Activated naive CD4-positive, alpha-beta T cell treated with anti-CD3 and anti-CD28 coated beads, Interleukin-2, amount 10 ng/mL, durations not matched to agents 7 days and 5 days (primary cell): ENCODE measurements around the gene SPRR5.

ENCODE experiments used
- CTCF ChIA-PET: fragments of 350-600 bp; sonication (Branson Sonifier 250); formaldehyde crosslinking; loops from one replicate; lab custom pipeline; 2021; ENCODE audit warnings: antibody characterized with exemption; lab: Charles Lee
- DNase-seq: peaks from one replicate; pipeline ENCODE4 v3.0.0-alpha.2; 2020
- H3K27ac Mint-ChIP-seq: one replicate; pipeline ENCODE4 v1.8.0; 2021; ENCODE audit warnings: mild to moderate bottlenecking, moderate library complexity, mixed read lengths
- H3K27me3 Mint-ChIP-seq: one replicate; pipeline ENCODE4 v1.8.0; 2021; ENCODE audit warnings: mild to moderate bottlenecking, mixed read lengths
- H3K36me3 Mint-ChIP-seq: one replicate; pipeline ENCODE4 v1.8.0; 2021; ENCODE audit warnings: mixed read lengths
- H3K4me1 Mint-ChIP-seq: one replicate; pipeline ENCODE4 v1.8.0; 2021; ENCODE audit warnings: mixed read lengths
- H3K4me3 Mint-ChIP-seq: one replicate; pipeline ENCODE4 v1.8.0; 2021; ENCODE audit warnings: mild to moderate bottlenecking, moderate library complexity, mixed read lengths
- H3K9me3 Mint-ChIP-seq: one replicate; pipeline ENCODE4 v1.8.0; 2021; ENCODE audit warnings: mixed read lengths

Gene SPRR5

DNA sequence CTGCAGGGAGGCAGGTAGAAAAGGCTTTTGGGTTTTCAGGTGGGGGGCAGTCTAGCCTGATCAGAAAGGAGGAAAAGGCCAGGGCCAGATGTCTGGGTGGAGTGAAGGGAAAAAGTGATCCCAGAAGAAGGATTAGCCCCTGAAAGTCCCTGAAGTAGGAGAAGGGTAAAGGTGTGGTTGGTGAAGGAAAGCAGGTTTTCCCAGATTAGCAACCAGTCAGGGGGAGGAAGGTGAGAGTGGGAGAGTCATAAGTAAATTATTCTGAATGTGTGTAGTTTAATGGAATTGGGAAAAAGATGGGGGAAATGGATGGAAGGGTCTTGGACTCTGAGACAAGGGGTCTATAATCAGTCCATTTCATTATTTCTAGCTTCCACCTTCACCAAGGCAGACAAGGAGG, 36.2 kb downstream of the SPRR5 start:
- CTCF ChIA-PET: no interaction called here
- H3K4me1 Mint-ChIP-seq: no peaks in the 10 kb centered on the region

DNA sequence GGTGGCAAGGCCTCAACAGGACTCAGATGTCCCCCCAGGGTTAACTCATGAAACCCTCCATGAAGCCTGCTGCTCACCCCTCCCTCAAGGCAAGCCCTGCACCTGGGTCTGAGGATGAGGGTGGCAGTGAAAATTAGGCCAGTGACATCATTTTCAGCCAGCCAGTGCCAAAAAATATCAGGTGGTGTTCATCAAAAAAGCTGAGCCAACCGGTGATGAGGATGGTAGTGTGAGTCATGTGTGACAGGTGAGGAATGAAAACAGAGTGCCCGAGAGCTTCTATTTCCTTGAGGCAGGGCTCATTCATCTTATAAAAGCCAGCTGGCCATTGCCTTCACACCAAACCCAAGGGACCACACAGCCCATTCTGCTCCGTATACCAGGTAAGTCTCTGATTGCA, 36.7 kb downstream of the SPRR5 start, which contains the start of gene SPRR1A:
Gene SPRR1A (plus strand): TSS at position 339 of the 400 bp plus-strand sequence. CDS start 1,150 bp downstream, outside the sequence.
- Mint-ChIP-seq H3K4me1 (no peaks in the 10 kb centered on the region), H3K27me3 (peaks cover 13% of the 10 kb centered on the region)
- CTCF ChIA-PET: no interaction called here

More for the DNA sequence above, 36.2 kb downstream of the SPRR5 start:
- Mint-ChIP-seq H3K4me3 (no peak overlapping the region), H3K36me3 (no peaks in the 10 kb centered on the region), H3K27ac (no peak overlapping the region), H3K27me3 (peaks cover 13% of the 10 kb centered on the region), H3K9me3 (no peaks in the 10 kb centered on the region)
- DNase-seq: no peak

DNA sequence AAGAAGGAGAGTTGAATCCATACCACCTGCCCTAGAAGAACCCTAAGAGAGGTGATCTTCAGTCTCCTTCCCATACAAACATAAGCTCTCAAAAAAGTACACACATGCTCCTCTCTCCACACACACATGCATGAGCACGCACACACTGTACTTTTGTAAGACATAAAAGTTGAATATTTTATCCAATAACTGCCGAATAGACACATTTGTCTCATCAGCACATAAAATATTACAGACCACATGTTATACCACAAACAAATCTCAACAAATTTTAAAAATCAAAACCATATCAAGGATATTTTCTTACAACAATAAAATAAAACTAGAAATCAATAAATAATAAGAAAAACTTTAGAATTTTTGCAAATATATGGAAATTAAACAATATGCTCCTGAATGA, 39.6 kb downstream of the SPRR5 start:
- no peak overlapping the region for H3K4me3 Mint-ChIP-seq
- H3K9me3 Mint-ChIP-seq: no peaks in the 10 kb centered on the region
- H3K36me3 Mint-ChIP-seq: no peaks in the 10 kb centered on the region
- H3K27me3 Mint-ChIP-seq: peaks cover 9% of the 10 kb centered on the region
- H3K27ac Mint-ChIP-seq: no peak overlapping the region
- H3K4me1 Mint-ChIP-seq: no peaks in the 10 kb centered on the region
- DNase-seq: no peak
- CTCF ChIA-PET: no interaction called here

More for the DNA sequence above, 36.7 kb downstream of the SPRR5 start, which contains the start of gene SPRR1A:
- Mint-ChIP-seq H3K4me3 (no peak within 1 kb of the TSS), H3K36me3 (no peaks in the 10 kb centered on the region), H3K27ac (no peak within 1 kb of the TSS), H3K9me3 (no peaks in the 10 kb centered on the region)
- no peak for DNase-seq

DNA sequence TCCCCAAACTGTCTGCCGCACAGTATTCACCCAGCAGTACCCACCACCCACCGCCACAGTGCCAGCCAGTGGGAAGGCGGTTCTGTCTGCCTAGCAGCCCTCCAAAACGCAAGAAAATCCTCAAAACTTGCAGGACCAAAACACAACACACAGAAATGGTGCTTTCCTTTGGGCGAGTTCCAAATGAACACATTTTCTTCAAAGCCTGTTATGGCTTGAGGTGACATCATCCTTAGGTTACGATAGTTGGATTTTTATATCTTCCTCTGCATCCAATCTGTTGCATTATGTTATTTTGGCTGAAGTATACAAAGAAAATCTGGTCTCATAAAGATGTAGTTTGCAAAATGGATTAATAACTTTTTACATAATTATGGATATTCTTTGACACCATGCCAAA, 46.2 kb downstream of the SPRR5 start:
- no peak overlapping the region for H3K27ac Mint-ChIP-seq
- H3K27me3 Mint-ChIP-seq: peaks cover 9% of the 10 kb centered on the region
- CTCF ChIA-PET: no interaction called here
- no peaks in the 10 kb centered on the region for H3K4me1 Mint-ChIP-seq
- no peaks in the 10 kb centered on the region for H3K36me3 Mint-ChIP-seq
- DNase-seq: no peak
- no peak overlapping the region for H3K4me3 Mint-ChIP-seq
- H3K9me3 Mint-ChIP-seq: no peaks in the 10 kb centered on the region

DNA sequence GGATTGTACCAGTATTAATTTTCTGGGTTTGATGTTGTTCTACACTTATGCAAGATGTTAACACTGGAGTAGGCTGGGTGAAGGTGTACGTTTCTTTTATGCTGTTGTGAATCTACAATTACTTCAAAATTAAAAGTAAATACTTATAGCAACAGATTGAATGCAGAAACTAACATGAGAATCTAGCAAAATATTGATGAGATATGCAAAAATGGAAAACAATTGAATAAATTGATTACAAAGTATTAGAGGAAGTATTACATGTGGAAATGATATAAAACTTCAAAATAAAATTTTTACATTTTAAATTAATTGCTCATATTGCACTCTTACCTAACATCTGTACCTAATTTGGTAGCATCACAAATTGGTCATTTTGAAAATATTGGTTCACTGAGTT, 48.8 kb downstream of the SPRR5 start:
- CTCF ChIA-PET: no interaction called here
- Mint-ChIP-seq H3K4me1 (no peaks in the 10 kb centered on the region), H3K9me3 (no peaks in the 10 kb centered on the region), H3K36me3 (no peaks in the 10 kb centered on the region), H3K27ac (no peak overlapping the region), H3K4me3 (no peak overlapping the region), H3K27me3 (peaks cover 17% of the 10 kb centered on the region)
- no peak for DNase-seq

DNA sequence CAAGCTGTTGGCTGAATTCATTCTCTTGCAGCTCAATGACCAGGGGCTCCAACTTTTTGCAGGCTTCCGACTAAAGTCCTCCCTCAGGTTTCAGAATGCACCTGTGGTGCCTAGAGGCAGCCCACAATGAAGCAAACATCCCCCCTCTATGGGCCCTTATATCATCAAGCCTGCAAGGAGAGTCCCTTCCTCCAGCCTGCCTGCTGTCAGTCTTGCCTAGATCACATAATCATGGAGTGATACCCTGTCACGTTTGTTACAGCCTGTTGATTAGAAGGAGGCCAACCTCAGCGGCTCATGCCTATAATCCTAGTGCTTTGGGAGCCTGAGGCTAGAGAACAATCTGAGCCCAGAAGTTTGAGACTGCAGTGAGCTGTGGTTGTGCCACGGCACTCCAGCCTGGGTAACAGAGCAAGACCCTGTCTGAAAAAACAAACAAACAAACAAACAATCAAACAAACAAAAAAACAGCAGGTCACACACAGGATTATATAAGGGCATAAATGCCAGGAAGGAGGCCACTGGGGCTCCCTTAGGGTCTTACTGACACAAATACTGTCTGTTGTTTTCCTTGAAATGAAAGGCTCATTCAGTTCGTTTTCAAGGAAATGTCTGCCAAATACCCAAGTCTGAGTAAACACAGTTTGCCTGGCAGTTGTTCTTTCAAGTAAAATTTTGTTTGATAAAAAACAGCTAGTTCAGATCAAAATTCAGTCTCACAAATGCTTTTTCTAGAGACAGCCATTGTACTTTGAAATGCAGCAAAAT, 49.8 kb downstream of the SPRR5 start:
- peaks cover 17% of the 10 kb centered on the region for H3K27me3 Mint-ChIP-seq
- DNase-seq: no peak
- H3K4me1 Mint-ChIP-seq: no peaks in the 10 kb centered on the region
- H3K27ac Mint-ChIP-seq: no peak overlapping the region
- H3K9me3 Mint-ChIP-seq: no peaks in the 10 kb centered on the region
- CTCF ChIA-PET: no interaction called here
- H3K36me3 Mint-ChIP-seq: no peaks in the 10 kb centered on the region
- H3K4me3 Mint-ChIP-seq: no peak overlapping the region

DNA sequence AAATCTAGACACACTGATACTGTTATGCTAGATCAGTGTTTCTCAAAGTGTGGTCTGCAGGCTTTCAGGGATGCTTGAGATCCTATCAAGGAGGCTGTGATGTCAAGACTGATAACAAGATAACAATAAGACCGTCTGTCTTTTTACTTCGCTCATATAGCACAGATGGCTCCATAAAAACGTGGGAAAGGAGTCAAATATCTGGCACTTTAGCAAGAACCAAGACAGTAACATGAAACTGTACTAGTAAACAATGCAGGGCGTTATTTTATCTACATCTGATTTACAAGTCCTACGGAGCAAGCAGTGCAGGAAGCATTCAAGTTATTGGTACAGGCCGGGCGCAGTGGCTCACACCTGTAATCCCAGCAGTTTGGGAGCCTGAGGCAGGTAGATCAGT, 50.9 kb downstream of the SPRR5 start:
- Mint-ChIP-seq H3K9me3 (no peaks in the 10 kb centered on the region), H3K36me3 (no peaks in the 10 kb centered on the region), H3K27ac (no peak overlapping the region), H3K4me3 (no peak overlapping the region), H3K4me1 (no peaks in the 10 kb centered on the region), H3K27me3 (peaks cover 17% of the 10 kb centered on the region)
- DNase-seq: no peak
- CTCF ChIA-PET: no interaction called here

DNA sequence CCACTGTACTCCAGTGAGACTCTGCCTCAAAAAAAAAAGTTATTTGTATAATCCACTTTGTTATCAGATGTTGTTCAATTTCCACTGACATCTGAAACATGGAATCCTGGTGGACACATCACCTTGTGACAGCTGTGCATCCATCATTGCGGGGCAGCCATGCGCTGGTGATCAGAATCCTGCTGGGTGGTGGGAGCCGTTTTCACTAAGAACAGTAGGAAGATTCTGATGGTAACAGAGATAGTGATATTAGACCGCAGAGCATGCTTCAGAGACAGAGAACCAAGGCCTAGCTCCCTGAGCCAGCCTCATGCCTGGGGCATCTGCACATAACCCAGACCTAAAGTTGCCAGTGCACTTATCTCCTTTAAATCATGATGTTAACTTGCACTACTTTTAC, 51.5 kb downstream of the SPRR5 start:
- Mint-ChIP-seq H3K27ac (no peak overlapping the region), H3K4me1 (no peaks in the 10 kb centered on the region), H3K9me3 (no peaks in the 10 kb centered on the region), H3K27me3 (peaks cover 17% of the 10 kb centered on the region), H3K4me3 (no peak overlapping the region), H3K36me3 (no peaks in the 10 kb centered on the region)
- CTCF ChIA-PET: no interaction called here
- no peak for DNase-seq
